ENCODE data around the gene TIMM9. TPM values are rescaled to one million over a fixed set of nuclear protein-coding genes. Genes with fewer than 3 reads are reported as not detected.

The TIMM9 gene, protein sequence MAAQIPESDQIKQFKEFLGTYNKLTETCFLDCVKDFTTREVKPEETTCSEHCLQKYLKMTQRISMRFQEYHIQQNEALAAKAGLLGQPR
- total RNA-seq, result 10 to 100 TPM; 24.8 to 25.7 TPM
- polyA plus RNA-seq, result 10 to 100 TPM; 36.1 to 65.0 TPM
- long read RNA-seq, donor 1, partial matches to known transcripts, result 11 of 19 reads
- long read RNA-seq, donor 1, other reads (novel, unspliced or antisense), result 4 of 19 reads
- long read RNA-seq, donor 2, partial matches to known transcripts, result 3 of 5 reads
- long read RNA-seq, donor 2, other reads (novel, unspliced or antisense), result 0 of 5 reads

- Histone ChIP-seq H3K27ac (ENCODE audit: low read depth in 1 of 2, low read length in 2 of 2) (peak within 1 kb of the TSS; percentile 47 to 86), H3K36me3 (ENCODE audit: control insufficient read depth in 1 of 2, insufficient read depth in 2 of 2, low read length in 1 of 2) (no peaks in the 10 kb centered on the region), H3K27me3 (ENCODE audit: control insufficient read depth in 1 of 2, insufficient read depth in 2 of 2, low read length in 1 of 2) (no peaks in the 10 kb centered on the region), H3K4me1 (ENCODE audit: control insufficient read depth in 1 of 2, insufficient read depth in 2 of 2, low read length in 2 of 2) (no peaks in the 10 kb centered on the region), H3K9me3 (ENCODE audit: control insufficient read depth, low read length) (no peaks in the 10 kb centered on the region), H3K4me3 (ENCODE audit: low read length in 2 of 2) (peak within 1 kb of the TSS; percentile 92 to 94)
- DNase-seq (peak; percentile 98 to 99), ATAC-seq (ENCODE audit: low FRiP score) (peak; percentile 99)
- 0% methylated on average over 33 of the region's 33 CpGs for WGBS, 2 donors
- intact Hi-C loops (cut with DNase I), result no loop called here
Measured at GRCh38 chr14:58427281-58428117, at the start of gene TIMM9, which contains the start of gene KIAA0586. Gene TIMM9 (minus strand): TSS chr14:58427531. CDS start chr14:58411945, 15,586 bp downstream. Gene KIAA0586 (plus strand): TSS chr14:58427719. CDS start chr14:58428265, 546 bp downstream.

DNA sequence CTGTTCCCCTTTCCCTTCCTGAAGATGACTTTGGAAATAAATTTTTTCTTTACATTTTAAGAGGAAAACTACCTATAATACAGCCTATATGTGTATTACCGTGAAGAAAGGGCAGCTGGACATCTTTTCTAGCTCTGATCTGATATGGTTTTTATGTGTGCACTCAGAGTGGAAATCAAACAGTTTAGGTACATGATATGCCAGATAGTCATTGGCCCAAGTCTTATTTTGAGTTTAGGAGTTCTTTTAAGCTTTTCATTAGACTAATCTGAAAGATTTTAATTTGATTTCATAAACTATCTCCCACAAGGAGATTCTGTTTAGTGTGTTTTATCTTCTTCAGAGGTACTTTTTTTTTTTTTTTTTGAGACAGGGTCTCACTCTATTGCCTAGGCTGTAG lies 49.0 kb upstream of the TIMM9 start:
- H3K9me3 ChIP-seq (ENCODE audit: control insufficient read depth, low read length), result no peaks in the 10 kb centered on the region
- H3K27me3 ChIP-seq (ENCODE audit: control insufficient read depth in 1 of 2, insufficient read depth in 2 of 2, low read length in 1 of 2), result no peaks in the 10 kb centered on the region
- H3K4me3 ChIP-seq (ENCODE audit: low read length in 2 of 2), result no peak overlapping the region
- 98 to 100% methylated on average over 1 of the region's 1 CpG for WGBS, 2 donors
- DNase-seq (no peak), ATAC-seq (ENCODE audit: low FRiP score) (no peak)
- no peaks in the 10 kb centered on the region for H3K4me1 ChIP-seq (ENCODE audit: control insufficient read depth in 1 of 2, insufficient read depth in 2 of 2, low read length in 2 of 2)
- no peaks in the 10 kb centered on the region for H3K36me3 ChIP-seq (ENCODE audit: control insufficient read depth in 1 of 2, insufficient read depth in 2 of 2, low read length in 1 of 2)
- H3K27ac ChIP-seq (ENCODE audit: low read depth in 1 of 2, low read length in 2 of 2), result no peak overlapping the region
- intact Hi-C loops (cut with DNase I), result no loop called here

- intact Hi-C loops (cut with DNase I), result no loop called here
- Histone ChIP-seq H3K27me3 (ENCODE audit: control insufficient read depth in 1 of 2, insufficient read depth in 2 of 2, low read length in 1 of 2) (no peaks in the 10 kb centered on the region), H3K9me3 (ENCODE audit: control insufficient read depth, low read length) (no peaks in the 10 kb centered on the region), H3K4me3 (ENCODE audit: low read length in 2 of 2) (no peak overlapping the region), H3K27ac (ENCODE audit: low read depth in 1 of 2, low read length in 2 of 2) (no peak overlapping the region), H3K36me3 (ENCODE audit: control insufficient read depth in 1 of 2, insufficient read depth in 2 of 2, low read length in 1 of 2) (peaks cover 7 to 8% of the 10 kb centered on the region in 2 donors), H3K4me1 (ENCODE audit: control insufficient read depth in 1 of 2, insufficient read depth in 2 of 2, low read length in 2 of 2) (no peaks in the 10 kb centered on the region)
- ATAC-seq (ENCODE audit: low FRiP score), result no peak
- no peak for DNase-seq
- WGBS, 2 donors, result 86 to 90% methylated on average over 5 of the region's 5 CpGs
Measured at GRCh38 chr14:58469309-58469708, 42.0 kb upstream of the TIMM9 start.

DNA sequence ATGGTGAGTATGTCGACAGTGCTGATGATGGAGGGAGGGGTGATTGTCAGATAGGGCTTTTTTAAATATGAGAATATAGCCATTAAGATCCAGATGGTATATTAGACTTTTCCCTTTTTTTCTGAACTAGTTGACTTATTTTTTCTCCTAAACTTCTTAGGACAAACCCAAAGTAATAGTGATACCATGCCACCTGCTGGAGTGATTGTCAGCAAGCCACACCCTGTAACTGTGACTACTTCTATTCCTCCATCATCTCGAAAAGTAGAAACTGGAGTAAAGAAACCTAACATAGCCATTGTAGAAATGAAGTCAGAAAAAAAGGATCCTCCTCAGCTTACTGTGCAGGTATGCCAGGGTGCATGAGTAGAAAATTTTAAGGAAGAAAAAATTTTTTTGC lies 40.2 kb upstream of the TIMM9 start:
- Histone ChIP-seq H3K27me3 (ENCODE audit: control insufficient read depth in 1 of 2, insufficient read depth in 2 of 2, low read length in 1 of 2) (no peaks in the 10 kb centered on the region), H3K4me1 (ENCODE audit: control insufficient read depth in 1 of 2, insufficient read depth in 2 of 2, low read length in 2 of 2) (no peaks in the 10 kb centered on the region), H3K4me3 (ENCODE audit: low read length in 2 of 2) (no peak overlapping the region), H3K27ac (ENCODE audit: low read depth in 1 of 2, low read length in 2 of 2) (no peak overlapping the region), H3K36me3 (ENCODE audit: control insufficient read depth in 1 of 2, insufficient read depth in 2 of 2, low read length in 1 of 2) (peaks cover 7 to 8% of the 10 kb centered on the region in 2 donors), H3K9me3 (ENCODE audit: control insufficient read depth, low read length) (no peaks in the 10 kb centered on the region)
- DNase-seq, result no peak
- 88 to 92% methylated on average over 2 of the region's 2 CpGs for WGBS, 2 donors
- no peak for ATAC-seq (ENCODE audit: low FRiP score)
- intact Hi-C loops (cut with DNase I), result no loop called here

- Histone ChIP-seq H3K36me3 (ENCODE audit: control insufficient read depth in 1 of 2, insufficient read depth in 2 of 2, low read length in 1 of 2) (peaks cover 7 to 8% of the 10 kb centered on the region in 2 donors), H3K27ac (ENCODE audit: low read depth in 1 of 2, low read length in 2 of 2) (no peak overlapping the region), H3K27me3 (ENCODE audit: control insufficient read depth in 1 of 2, insufficient read depth in 2 of 2, low read length in 1 of 2) (no peaks in the 10 kb centered on the region), H3K9me3 (ENCODE audit: control insufficient read depth, low read length) (no peaks in the 10 kb centered on the region), H3K4me3 (ENCODE audit: low read length in 2 of 2) (no peak overlapping the region), H3K4me1 (ENCODE audit: control insufficient read depth in 1 of 2, insufficient read depth in 2 of 2, low read length in 2 of 2) (no peaks in the 10 kb centered on the region)
- ATAC-seq (ENCODE audit: low FRiP score) (no peak), DNase-seq (no peak)
- 90 to 93% methylated on average over 1 of the region's 1 CpG for WGBS, 2 donors
- intact Hi-C loops (cut with DNase I), result no loop called here
Measured at GRCh38 chr14:58466459-58466858, 39.1 kb upstream of the TIMM9 start.

DNA sequence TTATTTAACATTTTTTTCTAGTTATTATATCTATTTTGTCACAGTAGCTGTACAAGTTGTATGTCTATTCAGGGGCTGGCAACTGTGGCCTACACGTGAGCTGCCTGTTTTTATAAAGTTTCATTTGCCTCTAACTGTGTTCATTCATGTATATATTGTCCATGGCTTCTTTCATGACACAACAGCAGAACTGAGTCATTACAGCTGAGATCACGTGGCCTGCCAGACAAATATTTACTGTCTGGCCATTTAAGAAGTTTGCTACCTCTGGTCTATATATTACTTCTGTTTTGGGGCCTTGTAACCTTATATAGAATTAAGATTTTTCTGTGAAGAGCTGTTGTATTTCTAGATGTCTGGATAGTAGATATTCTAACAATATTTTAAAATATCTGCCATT lies 38.1 kb upstream of the TIMM9 start:
- Histone ChIP-seq H3K27ac (ENCODE audit: low read depth in 1 of 2, low read length in 2 of 2) (no peak overlapping the region), H3K36me3 (ENCODE audit: control insufficient read depth in 1 of 2, insufficient read depth in 2 of 2, low read length in 1 of 2) (peaks cover 7 to 8% of the 10 kb centered on the region in 2 donors), H3K9me3 (ENCODE audit: control insufficient read depth, low read length) (no peaks in the 10 kb centered on the region), H3K4me1 (ENCODE audit: control insufficient read depth in 1 of 2, insufficient read depth in 2 of 2, low read length in 2 of 2) (no peaks in the 10 kb centered on the region), H3K27me3 (ENCODE audit: control insufficient read depth in 1 of 2, insufficient read depth in 2 of 2, low read length in 1 of 2) (no peaks in the 10 kb centered on the region), H3K4me3 (ENCODE audit: low read length in 2 of 2) (no peak overlapping the region)
- no peak for DNase-seq
- ATAC-seq (ENCODE audit: low FRiP score), result no peak
- 65 to 70% methylated on average over 2 of the region's 2 CpGs for WGBS, 2 donors
- intact Hi-C loops (cut with DNase I), result no loop called here

DNA sequence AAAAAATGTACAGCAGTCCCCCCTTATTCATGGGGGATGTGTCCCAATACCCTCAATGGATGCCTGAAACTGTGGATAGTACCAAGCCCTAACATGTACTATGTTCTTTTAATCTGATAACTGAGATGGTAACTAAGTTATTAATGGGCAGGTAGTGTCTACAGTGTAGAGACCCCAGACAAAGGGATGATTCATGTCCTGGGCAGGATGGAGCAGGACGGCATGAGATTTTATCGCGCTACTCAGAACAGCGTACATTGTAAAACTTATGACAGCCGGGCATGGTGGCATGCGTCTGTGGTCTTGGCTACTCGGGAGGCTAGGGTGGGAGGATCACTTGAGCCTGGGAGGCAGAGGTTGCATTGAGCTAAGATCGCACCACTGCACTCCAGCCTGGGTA lies 37.3 kb upstream of the TIMM9 start:
- H3K4me3 ChIP-seq (ENCODE audit: low read length in 2 of 2), result no peak overlapping the region
- no peak for ATAC-seq (ENCODE audit: low FRiP score)
- peaks cover 7 to 8% of the 10 kb centered on the region in 2 donors for H3K36me3 ChIP-seq (ENCODE audit: control insufficient read depth in 1 of 2, insufficient read depth in 2 of 2, low read length in 1 of 2)
- no peaks in the 10 kb centered on the region for H3K4me1 ChIP-seq (ENCODE audit: control insufficient read depth in 1 of 2, insufficient read depth in 2 of 2, low read length in 2 of 2)
- H3K27ac ChIP-seq (ENCODE audit: low read depth in 1 of 2, low read length in 2 of 2), result no peak overlapping the region
- intact Hi-C loops (cut with DNase I), result no loop called here
- no peaks in the 10 kb centered on the region for H3K27me3 ChIP-seq (ENCODE audit: control insufficient read depth in 1 of 2, insufficient read depth in 2 of 2, low read length in 1 of 2)
- DNase-seq, result no peak
- H3K9me3 ChIP-seq (ENCODE audit: control insufficient read depth, low read length), result no peaks in the 10 kb centered on the region
- WGBS, 2 donors, result 97 to 98% methylated on average over 8 of the region's 8 CpGs

DNA sequence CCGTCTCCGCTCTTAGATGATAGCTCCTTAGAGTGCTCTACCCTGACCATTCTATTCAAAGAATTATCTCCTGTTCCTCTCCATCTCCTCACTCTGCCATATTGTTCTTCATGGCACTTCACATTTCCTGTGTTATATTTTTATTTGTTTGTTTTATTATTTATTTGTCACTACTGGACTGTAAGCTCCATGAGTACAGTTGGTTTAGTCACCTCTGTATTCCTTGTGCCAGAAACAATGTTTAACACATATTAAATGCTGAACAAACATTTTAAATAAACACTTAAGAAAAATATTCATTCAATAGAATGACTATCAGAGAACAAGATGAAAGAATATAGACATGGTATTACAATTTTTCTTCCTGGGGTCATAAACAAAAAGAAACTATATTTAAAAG lies 35.8 kb upstream of the TIMM9 start:
- DNase-seq, result no peak
- no peak for ATAC-seq (ENCODE audit: low FRiP score)
- no peaks in the 10 kb centered on the region for H3K4me1 ChIP-seq (ENCODE audit: control insufficient read depth in 1 of 2, insufficient read depth in 2 of 2, low read length in 2 of 2)
- no peaks in the 10 kb centered on the region for H3K27me3 ChIP-seq (ENCODE audit: control insufficient read depth in 1 of 2, insufficient read depth in 2 of 2, low read length in 1 of 2)
- WGBS, 2 donors, result 97% methylated on average over 2 of the region's 2 CpGs
- no peak overlapping the region for H3K27ac ChIP-seq (ENCODE audit: low read depth in 1 of 2, low read length in 2 of 2)
- intact Hi-C loops (cut with DNase I), result no loop called here
- H3K4me3 ChIP-seq (ENCODE audit: low read length in 2 of 2), result no peak overlapping the region
- peaks cover 2 to 3% of the 10 kb centered on the region in 2 donors for H3K36me3 ChIP-seq (ENCODE audit: control insufficient read depth in 1 of 2, insufficient read depth in 2 of 2, low read length in 1 of 2)
- no peaks in the 10 kb centered on the region for H3K9me3 ChIP-seq (ENCODE audit: control insufficient read depth, low read length)
